Vagina (tissue), 2 donors: ENCODE data around the gene C22orf39.

Experiments
- POLR2A ChIP-seq, 2 donors: fragments of 450-650 bp; IDR thresholded peaks; one replicate each; pipeline ENCODE4 v1.6.1; 2017; ENCODE audit warnings: antibody characterized with exemption in 2 of 2, mild to moderate bottlenecking in 2 of 2, moderate library complexity in 2 of 2
- POLR2AphosphoS5 ChIP-seq, 2 donors: sonication (generic); formaldehyde crosslinking; IDR thresholded peaks; one replicate each; pipeline ENCODE4 v1.9.0; 2017; ENCODE audit warnings: antibody characterized with exemption in 2 of 2, mild to moderate bottlenecking in 2 of 2, low read depth in 1 of 2; ENCODE audit not compliant: insufficient read depth in 1 of 2

DNA sequence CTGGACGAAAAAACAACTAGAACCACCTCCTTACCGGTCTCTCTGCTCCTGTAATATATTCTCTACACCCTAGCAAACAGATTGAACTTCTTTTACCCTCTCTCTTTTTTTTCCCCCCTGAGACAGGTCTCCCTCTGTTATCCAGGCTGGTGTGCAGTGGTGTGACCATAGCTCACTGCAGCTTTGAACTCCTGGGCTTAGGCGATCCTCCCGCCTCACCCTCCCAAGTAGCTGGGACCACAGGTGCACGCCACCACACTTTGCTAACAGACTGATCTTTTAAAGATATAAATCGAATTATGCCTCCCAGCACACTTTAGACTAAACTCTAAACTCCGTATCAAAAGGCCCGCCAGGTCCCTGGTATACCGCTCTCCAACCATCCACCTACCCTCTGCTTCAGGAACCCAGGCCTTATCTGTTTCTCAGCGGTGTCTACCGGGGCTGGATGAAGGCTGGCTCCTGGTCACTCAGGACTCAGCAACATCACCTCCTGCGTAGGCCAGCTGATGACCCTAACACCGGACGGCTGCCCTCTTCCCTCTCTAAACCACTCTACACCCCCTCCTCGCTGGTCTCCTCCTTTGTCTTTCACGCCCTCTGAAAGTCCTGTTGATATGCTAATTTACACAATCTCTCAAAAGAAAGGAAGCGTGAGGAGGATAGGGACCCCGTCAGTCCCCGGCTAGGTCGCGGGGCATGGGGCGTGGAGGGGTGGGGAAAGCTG lies 745 bp downstream of the C22orf39 start:
- no peak for TF ChIP-seq POLR2AphosphoS5 (IDR thresholded peaks at IDR 0.05; ENCODE audit: insufficient read depth in 1 of 2, low read depth in 1 of 2)
- TF ChIP-seq POLR2A (IDR thresholded peaks at IDR 0.05): no peak
